GM19452 (cell line): Measurements from ENCODE around the gene REM1.
"Not testable (repeated sequence)": the region's sequence is repeated elsewhere in the genome, so short reads cannot be mapped to it uniquely, and the experiment has no call there.

Source experiments
- ATAC-seq: cut with Tn5 transposase; IDR thresholded peaks from one replicate; pipeline ENCODE4 v1.9.1; 2021; ENCODE audit not compliant: unreplicated experiment

REM1 gene

GRCh38 chr20:31484001-31484400, 8.9 kb downstream of the REM1 start:
- no peak for ATAC-seq

GRCh38 chr20:31485450-31486339, 10.6 kb downstream of the REM1 start:
- no peak for ATAC-seq

- ATAC-seq, result no peak
These were observed 13.0 kb downstream of the REM1 start for GRCh38 chr20:31488115-31488514.

GRCh38 chr20:31489152-31489551, 14.1 kb downstream of the REM1 start:
- ATAC-seq, result no peak

- no peak for ATAC-seq
These were observed 15.7 kb downstream of the REM1 start for GRCh38 chr20:31490752-31491151.

- no peak for ATAC-seq
These were observed 19.0 kb downstream of the REM1 start for GRCh38 chr20:31494131-31494530.

- no peak for ATAC-seq
These were observed 21.7 kb downstream of the REM1 start for GRCh38 chr20:31496761-31497295.

- no peak for ATAC-seq
These were observed 22.9 kb downstream of the REM1 start for GRCh38 chr20:31497838-31498540.

- no peak for ATAC-seq
These were observed 25.4 kb downstream of the REM1 start for GRCh38 chr20:31500527-31500926.

- ATAC-seq, result peak; percentile 95
These were observed 28.0 kb downstream of the REM1 start for GRCh38 chr20:31502884-31503673.

- no peak for ATAC-seq
These were observed 30.8 kb downstream of the REM1 start for GRCh38 chr20:31505903-31506302.

GRCh38 chr20:31508517-31509244, 33.6 kb downstream of the REM1 start:
- ATAC-seq, result no peak

GRCh38 chr20:31514154-31515071, 39.3 kb downstream of the REM1 start, which contains the start of gene HM13:
TSS of gene HM13 (plus strand) at chr20:31514442. CDS start at chr20:31514552, 110 bp downstream.
- ATAC-seq, result peak; percentile 87

GRCh38 chr20:31515072-31515774, 40.1 kb downstream of the REM1 start:
- no peak for ATAC-seq

GRCh38 chr20:31515775-31516107, 40.7 kb downstream of the REM1 start:
- no peak for ATAC-seq

GRCh38 chr20:31516166-31516565, 41.1 kb downstream of the REM1 start:
- ATAC-seq, result no peak

- no peak for ATAC-seq
These were observed 41.6 kb downstream of the REM1 start for GRCh38 chr20:31516651-31517050.

GRCh38 chr20:31517373-31517772, 42.3 kb downstream of the REM1 start:
- ATAC-seq, result no peak

GRCh38 chr20:31521267-31521666, 46.2 kb downstream of the REM1 start:
- ATAC-seq, result not testable (repeated sequence)
